Naive thymus-derived CD8-positive, alpha-beta T cell (primary cell): ENCODE data around the gene CASP2. TPM values are rescaled to one million over a fixed set of nuclear protein-coding genes. Genes with fewer than 3 reads are reported as not detected.
"Not testable (repeated sequence)": the region's sequence is repeated elsewhere in the genome, so short reads cannot be mapped to it uniquely, and the experiment has no call there.

Experiments used
- ATAC-seq, 2 donors: fragments of 150-1000 bp; cut with Tn5 transposase in 1 of 2; sonication (Bioruptor Pico), chemical (Tn5 transposase) in 1 of 2; 1 replicate in 1 of 2; 2 replicates in 1 of 2; pipeline ENCODE4 v1.10.0; 2021; ENCODE audit warnings: mild to moderate bottlenecking in 2 of 2, moderate library complexity in 2 of 2
- POLR2A ChIA-PET: fragments of 350-600 bp; sonication (Branson Sonifier 250); formaldehyde crosslinking; loops from one replicate; lab custom pipeline; 2021; ENCODE audit warnings: antibody characterized with exemption; lab: Charles Lee
- DNase-seq, 10 donors: peaks; one replicate each; pipeline versions ENCODE4 v3.0.0 to v3.0.0-alpha.2; 2020 to 2022
- H3K27ac Mint-ChIP-seq, 10 donors: one replicate each; pipeline ENCODE4 v1.8.0; 2020 to 2022; ENCODE audit warnings: mild to moderate bottlenecking in 10 of 10, mixed read lengths in 10 of 10, moderate library complexity in 4 of 10, inconsistent platforms in 1 of 10
- H3K27me3 Mint-ChIP-seq, 5 donors: one replicate each; pipeline ENCODE4 v1.8.0; 2021 to 2022; ENCODE audit warnings: mixed read lengths in 5 of 5
- H3K36me3 Mint-ChIP-seq, 3 donors: one replicate each; pipeline ENCODE4 v1.8.0; 2020 to 2022; ENCODE audit warnings: mixed read lengths in 3 of 3, mild to moderate bottlenecking in 2 of 3, inconsistent platforms in 1 of 3
- H3K4me1 Mint-ChIP-seq, 4 donors: one replicate each; pipeline ENCODE4 v1.8.0; 2021 to 2022; ENCODE audit warnings: mixed read lengths in 4 of 4
- H3K4me3 Mint-ChIP-seq, 10 donors: one replicate each; pipeline ENCODE4 v1.8.0; 2020 to 2022; ENCODE audit warnings: mild to moderate bottlenecking in 10 of 10, mixed read lengths in 10 of 10, moderate library complexity in 6 of 10, inconsistent platforms in 1 of 10
- H3K9me3 Mint-ChIP-seq, 9 donors: one replicate each; pipeline ENCODE4 v1.8.0; 2020 to 2022; ENCODE audit warnings: mixed read lengths in 9 of 9, mild to moderate bottlenecking in 3 of 9, inconsistent platforms in 1 of 9, moderate library complexity in 1 of 9
- polyA plus RNA-seq, 3 donors: library from polyadenylated mRNA; unstranded; fragments of 300-500 nt; fragmentation: Illumina TruSeq; gene quantifications; one replicate each; pipeline ENCODE4 v1.2.3, GENCODE V29; 2021
- total RNA-seq, 8 experiments: library from RNA in 2 of 8; stranded (reverse) in 2 of 8; gene quantifications; one replicate each; pipeline ENCODE4 v1.2.3 and lab custom pipeline; 2021 to 2026

Gene CASP2
- total and polyA plus RNA-seq, 5 experiments from 2014 or later, result 12.1 to 68.2 (median 22.0) TPM

GRCh38 chr7:143284591-143285469, 3.3 kb upstream of the CASP2 start, which contains the start of gene TMEM139:
Gene TMEM139, plus strand, starts transcription at chr7:143284958. Its CDS starts 1,000 bp downstream, at chr7:143285958.
- ATAC-seq, result no peak
- Mint-ChIP-seq H3K36me3 (peaks cover 0 to under 1% (median 0%) of the 10 kb centered on the region in 3 donors), H3K4me1 (peaks cover 27 to 52% (median 49%) of the 10 kb centered on the region in 4 donors), H3K27ac (peak within 1 kb of the TSS in 9 of 10 donors; percentile 29 to 85 (median 57)), H3K27me3 (no peaks in the 10 kb centered on the region), H3K9me3 (peaks cover 0 to 2% (median 0%) of the 10 kb centered on the region in 9 donors), H3K4me3 (peak within 1 kb of the TSS in 6 of 10 donors; percentile 2 to 59 (median 32))
- DNase-seq, result no peak
- POLR2A ChIA-PET, result interaction anchor here (1.1 to 3.6 kb wide), 2 partner anchors 19 to 22 kb away, joined by 4 to 51 read pairs; partner anchors contain the start of gene GSTK1

- Mint-ChIP-seq H3K4me3 (no peak overlapping the region), H3K36me3 (peaks cover 0 to 6% (median 0%) of the 10 kb centered on the region in 3 donors), H3K9me3 (peaks cover 0 to 2% (median 0%) of the 10 kb centered on the region in 9 donors), H3K27me3 (no peaks in the 10 kb centered on the region), H3K4me1 (peaks cover 26 to 52% (median 49%) of the 10 kb centered on the region in 4 donors), H3K27ac (peak overlapping the region in 2 of 10 donors; percentile 49 to 57)
- ATAC-seq (no peak), DNase-seq (no peak)
- POLR2A ChIA-PET, result interaction anchor here (1.3 to 3.6 kb wide), 2 partner anchors 19 to 25 kb away, joined by 4 to 51 read pairs; partner anchors contain the start of gene GSTK1
Observed at GRCh38 chr7:143285470-143285778, 2.7 kb upstream of the CASP2 start.

GRCh38 chr7:143285806-143286521, 2.2 kb upstream of the CASP2 start:
- Mint-ChIP-seq H3K4me3 (no peak overlapping the region), H3K36me3 (peaks cover 0 to 9% (median 0%) of the 10 kb centered on the region in 3 donors), H3K27me3 (no peaks in the 10 kb centered on the region), H3K4me1 (peaks cover 25 to 53% (median 49%) of the 10 kb centered on the region in 4 donors), H3K9me3 (peaks cover 0 to 2% (median 0%) of the 10 kb centered on the region in 9 donors), H3K27ac (peak overlapping the region in 1 of 10 donors; percentile 49)
- ATAC-seq (no peak), DNase-seq (no peak)
- POLR2A ChIA-PET, result interaction anchor here (1.3 to 3.6 kb wide), 2 partner anchors 20 to 25 kb away, joined by 4 to 51 read pairs; partner anchors contain the start of gene GSTK1

GRCh38 chr7:143286522-143286890, 1.6 kb upstream of the CASP2 start:
- Mint-ChIP-seq H3K27me3 (no peaks in the 10 kb centered on the region), H3K9me3 (peaks cover 0 to 2% (median 0%) of the 10 kb centered on the region in 9 donors), H3K4me3 (peak overlapping the region in 9 of 10 donors; percentile 12 to 98 (median 90)), H3K27ac (peak overlapping the region in 7 of 10 donors; percentile 2 to 95 (median 66)), H3K4me1 (peaks cover 30 to 57% (median 55%) of the 10 kb centered on the region in 4 donors), H3K36me3 (peaks cover 0 to 14% (median 4%) of the 10 kb centered on the region in 3 donors)
- no peak for DNase-seq
- POLR2A ChIA-PET, result interaction anchor here (1.3 to 3.6 kb wide), 3 partner anchors 20 to 33 kb away, joined by 4 to 51 read pairs (median 8); partner anchors contain the start of gene GSTK1
- no peak for ATAC-seq

- POLR2A ChIA-PET, result interaction anchor here (0.8 to 3.6 kb wide), 21 partner anchors 8 to 490 kb away, joined by 3 to 51 read pairs (median 6); partner anchors contain the start of genes CLCN1, EPHA1 and GSTK1
- peak overlapping the region; percentile 90 to 98 (median 96) for H3K4me3 Mint-ChIP-seq
- no peaks in the 10 kb centered on the region for H3K27me3 Mint-ChIP-seq
- H3K9me3 Mint-ChIP-seq, result peaks cover 0 to 2% (median 0%) of the 10 kb centered on the region in 9 donors
- H3K4me1 Mint-ChIP-seq, result peaks cover 32 to 60% (median 59%) of the 10 kb centered on the region in 4 donors
- peak overlapping the region; percentile 87 to 98 (median 92) for H3K27ac Mint-ChIP-seq
- DNase-seq (no peak), ATAC-seq (no peak)
- peaks cover 0 to 24% (median 8%) of the 10 kb centered on the region in 3 donors for H3K36me3 Mint-ChIP-seq
Observed at GRCh38 chr7:143287339-143287934, 714 bp upstream of the CASP2 start.

GRCh38 chr7:143288836-143289235, 685 bp downstream of the CASP2 start:
- Mint-ChIP-seq H3K36me3 (peaks cover 0 to 38% (median 16%) of the 10 kb centered on the region in 3 donors), H3K4me1 (peaks cover 27 to 56% (median 54%) of the 10 kb centered on the region in 4 donors), H3K9me3 (peaks cover 0 to 2% (median 0%) of the 10 kb centered on the region in 9 donors), H3K27ac (peak overlapping the region; percentile 81 to 98 (median 90)), H3K27me3 (no peaks in the 10 kb centered on the region), H3K4me3 (peak overlapping the region; percentile 91 to 98 (median 96))
- ATAC-seq (no peak), DNase-seq (peak in 1 of 10 donors; percentile 9)
- POLR2A ChIA-PET, result interaction anchor here (0.8 to 3.6 kb wide), 11 partner anchors 9 to 119 kb away, joined by 4 to 51 read pairs (median 9); partner anchors contain the start of genes EPHA1 and GSTK1

- peak overlapping the region; percentile 91 to 98 (median 96) for H3K4me3 Mint-ChIP-seq
- peaks cover 23 to 55% (median 50%) of the 10 kb centered on the region in 4 donors for H3K4me1 Mint-ChIP-seq
- H3K27me3 Mint-ChIP-seq, result no peaks in the 10 kb centered on the region
- H3K27ac Mint-ChIP-seq, result peak overlapping the region; percentile 65 to 98 (median 90)
- no peak for ATAC-seq
- POLR2A ChIA-PET, result interaction anchor here (0.7 to 1.1 kb wide), 4 partner anchors 9 to 84 kb away, joined by 3 to 5 read pairs (median 4); partner anchors contain the start of gene CLCN1
- peaks cover 0 to 43% (median 20%) of the 10 kb centered on the region in 3 donors for H3K36me3 Mint-ChIP-seq
- H3K9me3 Mint-ChIP-seq, result peaks cover 0 to 2% (median 0%) of the 10 kb centered on the region in 9 donors
- DNase-seq, result no peak
Observed at GRCh38 chr7:143289421-143289820, 1.3 kb downstream of the CASP2 start.

GRCh38 chr7:143289888-143290287, 1.7 kb downstream of the CASP2 start:
- DNase-seq, H3K27me3 Mint-ChIP-seq, H3K9me3 Mint-ChIP-seq, ATAC-seq: not testable (repeated sequence)
- peaks cover 0 to 48% (median 20%) of the 10 kb centered on the region in 3 donors for H3K36me3 Mint-ChIP-seq
- H3K4me3 Mint-ChIP-seq, result peak overlapping the region; percentile 91 to 98 (median 96)
- POLR2A ChIA-PET, result interaction anchor here (0.7 to 1.1 kb wide), 5 partner anchors 10 to 84 kb away, joined by 3 to 6 read pairs (median 4); partner anchors contain the start of gene CLCN1
- H3K27ac Mint-ChIP-seq, result peak overlapping the region in 7 of 10 donors; percentile 40 to 98 (median 86)
- peaks cover 23 to 54% (median 48%) of the 10 kb centered on the region in 4 donors for H3K4me1 Mint-ChIP-seq

- no peak for ATAC-seq
- peak overlapping the region; percentile 63 to 98 (median 96) for H3K4me3 Mint-ChIP-seq
- H3K9me3 Mint-ChIP-seq, result peaks cover 0 to 2% (median 0%) of the 10 kb centered on the region in 9 donors
- H3K27ac Mint-ChIP-seq, result peak overlapping the region in 5 of 10 donors; percentile 15 to 65 (median 53)
- DNase-seq, result no peak
- peaks cover 23 to 57% (median 50%) of the 10 kb centered on the region in 4 donors for H3K4me1 Mint-ChIP-seq
- peaks cover 0 to 52% (median 20%) of the 10 kb centered on the region in 3 donors for H3K36me3 Mint-ChIP-seq
- H3K27me3 Mint-ChIP-seq, result no peaks in the 10 kb centered on the region
- POLR2A ChIA-PET, result interaction anchor here (0.7 to 1.1 kb wide), 3 partner anchors 14 to 278 kb away, joined by 3 to 6 read pairs (median 4); no protein-coding TSS in a partner anchor
Observed at GRCh38 chr7:143290293-143290692, 2.1 kb downstream of the CASP2 start.

GRCh38 chr7:143292876-143293275, 4.7 kb downstream of the CASP2 start:
- Mint-ChIP-seq H3K27ac (no peak overlapping the region), H3K36me3 (peaks cover 0 to 76% (median 21%) of the 10 kb centered on the region in 3 donors)
- POLR2A ChIA-PET, result interaction anchor here (0.6 to 0.9 kb wide), 4 partner anchors 10 to 87 kb away, joined by 3 to 5 read pairs (median 4); no protein-coding TSS in a partner anchor

GRCh38 chr7:143295870-143296269, 7.7 kb downstream of the CASP2 start:
- Mint-ChIP-seq H3K9me3 (no peaks in the 10 kb centered on the region), H3K27ac (peak overlapping the region in 7 of 10 donors; percentile 20 to 75 (median 31)), H3K4me3 (peak overlapping the region in 1 of 10 donors; percentile 14), H3K4me1 (peaks cover 26 to 57% (median 51%) of the 10 kb centered on the region in 4 donors), H3K36me3 (peaks cover 7 to 97% (median 35%) of the 10 kb centered on the region in 3 donors), H3K27me3 (no peaks in the 10 kb centered on the region)
- ATAC-seq (no peak), DNase-seq (no peak)
- POLR2A ChIA-PET, result interaction anchor here (0.6 to 1.3 kb wide), 2 partner anchors 58 to 75 kb away, joined by 3 to 4 read pairs; no protein-coding TSS in a partner anchor

More at GRCh38 chr7:143292876-143293275, 4.7 kb downstream of the CASP2 start:
- Mint-ChIP-seq H3K27me3 (no peaks in the 10 kb centered on the region), H3K4me3 (no peak overlapping the region), H3K4me1 (peaks cover 22 to 67% (median 58%) of the 10 kb centered on the region in 4 donors), H3K9me3 (peaks cover 0 to 2% (median 0%) of the 10 kb centered on the region in 9 donors)
- no peak for ATAC-seq
- no peak for DNase-seq
